HG02798 (cell line): Measurements from ENCODE around the gene PJA2.

Experiments
- ATAC-seq: cut with Tn5 transposase; IDR thresholded peaks from one replicate; pipeline ENCODE4 v1.9.1; 2021; ENCODE audit warnings: mild to moderate bottlenecking; ENCODE audit not compliant: unreplicated experiment, poor library complexity

The PJA2 gene

DNA sequence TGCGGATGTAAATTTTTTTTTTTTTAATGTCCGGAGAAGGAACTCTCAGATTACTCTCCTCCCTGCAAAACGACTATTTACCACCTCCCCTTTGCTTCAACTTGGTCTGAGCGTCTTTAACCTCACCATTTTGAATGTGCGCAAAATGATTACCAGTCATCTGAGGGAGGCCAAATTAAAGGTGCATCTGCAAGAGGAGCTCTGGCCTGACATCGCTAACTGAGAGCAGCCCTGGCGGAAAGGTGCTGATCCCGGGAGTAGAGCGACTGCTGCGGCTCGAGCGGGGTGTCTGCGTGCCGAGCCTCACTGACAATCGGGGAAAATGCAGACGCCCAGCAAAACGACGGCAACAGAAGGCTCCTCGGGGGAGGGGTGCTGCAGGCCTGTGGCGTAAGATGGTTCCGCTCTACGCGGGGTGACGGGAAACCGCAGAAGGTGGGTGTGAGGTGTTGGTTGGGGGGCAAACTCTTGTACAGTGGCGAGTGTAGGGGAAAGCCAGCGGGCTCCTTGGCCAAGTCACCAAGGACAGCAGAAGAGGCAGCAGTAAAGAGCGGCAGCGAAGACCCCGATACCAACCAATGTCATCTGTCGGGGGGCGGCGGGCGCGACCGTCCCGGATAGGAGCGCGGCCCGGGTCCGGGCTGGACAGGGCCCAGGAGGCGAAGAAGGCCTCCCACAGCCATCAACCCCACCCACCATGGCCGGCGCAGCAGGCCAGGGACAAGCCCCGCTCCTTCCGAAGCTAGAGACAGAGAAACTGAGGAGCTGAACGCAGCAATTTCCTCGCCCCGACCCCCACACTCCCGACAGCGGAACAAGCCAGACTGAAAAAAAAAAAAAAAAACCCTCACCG is 557 bp downstream of the PJA2 start:
- peak; percentile 26 for ATAC-seq

DNA sequence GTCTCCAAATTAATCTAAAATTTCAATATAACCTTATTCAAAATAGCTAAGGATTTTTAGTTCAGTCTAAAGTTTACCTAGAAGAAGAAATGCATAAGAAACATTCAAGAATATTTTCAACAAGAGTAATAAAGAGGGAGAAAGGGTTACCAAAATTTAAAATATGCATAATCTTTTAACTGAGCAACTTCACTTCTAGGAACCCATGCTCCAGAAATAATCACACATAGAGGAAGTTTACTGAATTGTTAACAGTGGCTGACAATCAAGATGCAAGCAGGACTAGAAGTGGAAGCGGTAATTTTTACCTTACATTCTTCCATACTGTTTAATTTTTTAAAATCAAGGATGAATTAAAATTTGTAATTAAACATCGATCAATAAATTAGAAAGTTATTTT is 1.9 kb downstream of the PJA2 start:
- no peak for ATAC-seq

DNA sequence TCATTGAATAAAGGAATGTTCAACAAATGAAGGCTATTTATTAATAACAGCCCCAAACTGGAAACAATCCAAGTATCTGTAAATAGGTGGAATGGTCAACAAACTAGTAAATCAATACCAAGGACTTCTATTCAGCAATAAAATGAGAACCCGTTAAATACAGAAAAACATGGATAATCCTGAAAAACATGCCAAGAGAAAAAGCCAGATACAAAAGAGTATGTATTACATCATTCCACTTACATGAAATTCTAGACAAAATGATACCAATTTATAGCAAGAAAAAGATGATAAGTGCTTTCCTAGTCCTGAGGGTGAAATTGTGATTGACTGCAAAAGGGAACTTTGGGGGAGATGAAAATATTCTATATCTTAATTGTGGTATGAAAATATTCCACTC is 3.1 kb downstream of the PJA2 start:
- no peak for ATAC-seq

GRCh38 chr5:109404428-109404960 is 5.3 kb downstream of the PJA2 start:
- ATAC-seq: no peak

DNA sequence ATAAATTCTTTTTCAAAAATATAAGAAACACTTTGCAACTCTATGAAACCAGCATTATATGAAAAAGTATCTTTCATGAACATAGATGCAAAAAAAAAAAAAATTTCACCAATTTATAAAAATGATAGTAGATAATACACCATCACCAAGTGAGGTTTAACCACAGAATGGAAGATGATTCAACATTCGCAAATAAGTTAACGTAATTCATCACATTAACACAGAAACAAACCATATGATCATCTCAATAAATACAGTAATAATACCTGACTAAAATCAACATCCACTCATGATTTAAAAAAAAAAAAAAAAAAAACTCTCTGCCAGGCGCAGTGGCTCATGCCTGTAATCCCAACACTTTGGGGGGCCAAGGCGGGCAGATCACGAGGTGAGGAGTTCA is 6.3 kb downstream of the PJA2 start:
- no peak for ATAC-seq

DNA sequence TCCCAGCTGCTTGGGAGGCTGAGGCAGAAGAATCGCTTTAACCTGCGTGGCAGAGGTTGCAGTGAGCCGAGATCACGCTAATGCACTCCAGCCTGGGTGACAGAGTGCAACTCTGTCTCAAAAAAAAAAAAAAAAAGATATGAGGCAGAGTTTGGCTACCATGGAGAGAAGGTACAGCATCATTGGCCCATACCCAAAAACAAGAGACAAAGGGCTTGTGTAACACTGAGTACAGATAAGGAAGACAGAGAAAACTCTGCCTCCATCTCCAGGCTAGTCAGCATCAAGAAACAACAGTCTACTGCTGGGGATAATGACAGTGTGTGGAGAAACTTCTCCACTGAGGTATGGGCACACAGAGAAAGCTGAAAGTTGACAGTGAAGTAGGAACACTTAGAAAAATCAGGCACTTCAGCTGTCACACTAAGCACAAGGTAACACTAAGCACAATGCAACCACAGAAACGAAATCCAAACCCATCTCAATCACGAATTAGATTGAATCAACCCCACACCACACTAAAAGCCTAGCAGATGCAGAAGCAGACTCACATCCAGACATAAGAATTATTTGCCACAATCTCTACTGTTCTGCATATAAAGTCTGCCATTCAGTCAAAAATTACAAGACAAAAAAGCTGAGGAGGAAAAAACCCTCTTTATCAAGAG is 10.5 kb downstream of the PJA2 start:
- ATAC-seq: no peak

DNA sequence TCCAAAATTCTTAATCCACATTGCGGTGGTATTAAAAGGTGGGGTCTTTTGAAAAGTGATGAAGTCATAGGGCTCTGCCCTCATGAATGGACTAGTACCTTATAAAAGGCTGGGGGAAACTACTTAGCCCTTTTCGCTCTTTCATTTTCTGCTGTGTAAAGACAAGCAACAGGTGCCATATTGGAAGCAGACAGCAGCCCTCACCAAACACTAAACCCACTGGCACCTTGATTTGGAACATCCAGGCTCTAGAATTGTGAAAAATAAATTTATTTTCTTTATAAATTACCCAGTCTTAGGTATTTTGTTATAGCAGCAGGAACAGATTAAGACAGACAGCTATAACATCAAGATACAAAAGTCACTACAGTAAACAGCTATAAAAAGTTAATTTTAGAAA is 12.8 kb downstream of the PJA2 start:
- no peak for ATAC-seq

DNA sequence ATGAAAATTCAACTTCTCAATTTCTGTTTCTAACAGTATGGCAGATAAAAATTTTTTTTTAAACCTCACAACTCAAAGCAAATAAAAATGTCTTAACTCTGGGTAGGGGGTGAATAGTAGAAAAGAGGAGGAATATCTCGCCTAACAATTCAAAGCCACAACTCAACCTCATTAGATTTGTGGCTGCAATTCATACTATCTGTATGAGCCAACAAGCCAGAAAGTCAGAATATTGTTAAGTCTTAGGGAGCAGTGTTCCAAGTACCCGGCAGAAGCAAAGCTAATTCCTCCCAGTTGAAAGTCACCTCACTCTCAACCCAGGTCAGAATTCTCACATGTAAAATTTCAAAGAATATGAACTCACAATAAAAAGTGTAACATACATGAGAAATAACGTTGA is 15.0 kb downstream of the PJA2 start:
- ATAC-seq: no peak

DNA sequence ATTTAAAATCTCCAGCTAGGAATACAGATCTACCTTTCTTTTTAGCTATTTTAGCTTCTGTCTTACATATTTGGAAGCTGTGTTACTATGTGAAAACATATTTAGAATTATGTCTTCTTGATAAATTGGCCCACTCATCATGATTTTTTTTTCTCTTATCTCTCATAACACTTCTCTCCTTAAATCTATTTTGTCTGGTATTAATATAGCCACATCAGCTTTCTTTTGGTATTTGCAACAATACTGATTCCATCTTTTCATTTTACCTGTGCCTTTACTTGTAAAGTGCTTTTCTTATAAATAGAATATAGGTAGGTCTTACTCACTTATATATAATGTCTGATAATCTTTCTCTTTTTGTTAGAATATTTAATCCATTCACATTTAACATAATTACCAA is 19.6 kb downstream of the PJA2 start:
- ATAC-seq: no peak

GRCh38 chr5:109388407-109388806 is 21.4 kb downstream of the PJA2 start:
- ATAC-seq: no peak

DNA sequence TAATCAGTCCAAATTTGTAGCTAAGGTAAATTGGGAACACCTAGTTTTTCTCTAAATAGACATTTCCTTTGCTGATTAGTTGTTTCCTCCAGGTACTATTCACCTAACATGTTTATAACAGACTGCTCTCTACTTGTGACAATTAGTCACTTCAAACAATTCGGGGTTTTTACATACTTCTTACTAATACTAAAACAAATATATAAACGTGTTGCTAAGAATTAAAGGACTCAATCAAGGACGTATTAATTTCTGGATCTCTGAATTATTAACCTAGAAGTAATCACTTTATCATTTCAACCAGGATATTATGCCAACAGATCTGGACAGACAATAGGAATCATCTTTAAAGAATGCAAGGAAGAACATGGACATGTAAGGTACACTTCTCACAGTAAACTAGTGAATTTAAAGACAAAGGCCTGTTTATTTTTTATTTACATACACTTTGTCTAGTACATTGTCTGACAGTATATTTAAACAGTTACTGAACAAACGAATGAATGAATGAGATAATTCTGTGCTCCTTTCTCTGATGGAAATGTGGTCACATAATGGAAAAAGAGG is 22.3 kb downstream of the PJA2 start:
- no peak for ATAC-seq

DNA sequence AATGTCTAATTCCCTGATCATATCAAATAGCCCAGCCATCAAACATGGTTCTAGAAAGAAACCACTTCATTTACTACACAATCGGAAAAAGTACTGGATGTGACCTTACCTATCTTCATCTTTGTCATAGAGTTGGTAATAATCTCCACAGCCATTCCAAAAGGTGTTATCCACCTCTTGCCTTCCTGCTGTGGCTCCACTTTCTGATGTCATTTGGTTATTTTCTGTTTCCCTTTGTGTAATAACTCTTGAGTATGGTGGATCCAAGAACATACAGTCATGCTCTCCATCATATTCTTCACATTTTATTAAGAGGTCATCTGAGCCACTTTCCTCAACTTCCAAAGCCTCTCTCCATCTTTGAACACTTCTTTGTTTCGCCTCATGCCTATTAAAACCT is 31.7 kb downstream of the PJA2 start:
- ATAC-seq: no peak

DNA sequence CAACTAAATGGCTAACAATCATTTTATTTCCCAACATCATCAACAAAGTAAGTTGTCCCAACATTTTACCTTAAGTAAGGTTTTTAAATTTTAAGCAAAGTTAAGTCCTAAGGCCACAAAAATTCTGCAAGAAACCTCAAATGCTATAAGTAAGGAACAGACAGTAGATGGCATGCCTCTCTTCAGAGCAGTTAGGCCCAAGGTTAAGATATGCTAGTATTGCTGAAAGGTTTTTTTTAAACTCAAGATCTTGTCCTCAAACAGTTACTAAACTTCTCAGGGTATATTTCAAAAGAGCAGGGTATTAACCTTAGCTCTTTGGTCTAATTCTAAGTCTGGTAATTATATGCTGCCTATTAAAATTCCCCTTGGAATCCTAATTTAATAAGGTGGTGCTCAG is 35.1 kb downstream of the PJA2 start:
- ATAC-seq: no peak

DNA sequence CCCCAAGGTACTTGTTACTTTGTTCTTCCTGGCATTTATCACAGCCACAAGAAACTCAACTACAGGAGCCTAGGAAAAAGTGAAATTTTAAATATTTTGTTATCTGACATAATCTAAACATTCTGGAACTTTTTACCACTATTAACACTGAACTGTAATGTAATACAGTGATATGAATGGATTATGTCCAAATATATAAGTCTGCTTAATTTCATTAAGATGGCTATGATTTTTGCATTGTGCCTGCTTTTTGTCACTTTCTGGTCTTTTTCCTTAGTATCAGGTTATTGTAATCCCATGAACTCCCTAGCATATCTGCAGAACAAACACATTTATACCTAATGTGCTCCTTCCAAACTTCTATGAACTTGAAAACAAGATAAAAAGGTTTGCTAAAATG is 35.8 kb downstream of the PJA2 start:
- ATAC-seq: no peak

DNA sequence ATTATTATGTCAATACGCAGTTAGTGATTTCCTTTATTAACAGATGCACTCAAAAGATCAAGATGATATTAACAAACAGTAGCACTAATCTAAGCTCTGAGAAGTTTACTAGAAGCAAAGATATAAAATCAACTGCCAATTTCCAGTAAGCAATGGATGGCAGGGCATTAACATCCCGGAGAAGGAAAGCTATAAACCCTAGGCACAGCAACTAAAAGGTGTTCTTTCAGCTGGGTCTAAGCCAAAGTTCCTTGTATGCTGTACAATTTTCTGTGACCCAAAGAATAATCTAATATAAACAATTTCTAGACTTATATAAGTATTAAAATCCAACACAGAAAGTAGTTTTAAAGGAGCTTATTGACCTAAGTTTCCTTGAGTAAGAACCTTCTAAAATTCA is 39.4 kb downstream of the PJA2 start:
- ATAC-seq: no peak

GRCh38 chr5:109365653-109366052 is 44.1 kb downstream of the PJA2 start:
- ATAC-seq: peak; percentile 61

DNA sequence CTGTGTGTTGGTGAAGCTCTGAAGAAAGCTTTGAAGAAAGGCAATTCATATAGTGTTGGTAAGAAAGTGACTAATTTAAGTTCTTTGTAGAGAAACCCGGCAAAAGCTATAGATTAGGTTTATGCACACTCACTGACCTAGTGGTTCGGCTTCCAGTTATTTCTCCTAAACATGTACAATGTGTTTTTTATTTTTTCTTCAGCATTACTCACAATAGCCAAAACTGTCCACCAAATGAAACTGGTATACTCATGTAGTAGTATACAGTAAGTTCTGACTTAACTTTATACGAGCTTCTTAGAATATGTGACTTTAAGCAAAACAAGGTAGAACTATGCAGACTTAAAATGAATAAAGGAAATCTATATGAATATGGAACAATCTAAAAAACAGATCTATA is 44.8 kb downstream of the PJA2 start:
- no peak for ATAC-seq

DNA sequence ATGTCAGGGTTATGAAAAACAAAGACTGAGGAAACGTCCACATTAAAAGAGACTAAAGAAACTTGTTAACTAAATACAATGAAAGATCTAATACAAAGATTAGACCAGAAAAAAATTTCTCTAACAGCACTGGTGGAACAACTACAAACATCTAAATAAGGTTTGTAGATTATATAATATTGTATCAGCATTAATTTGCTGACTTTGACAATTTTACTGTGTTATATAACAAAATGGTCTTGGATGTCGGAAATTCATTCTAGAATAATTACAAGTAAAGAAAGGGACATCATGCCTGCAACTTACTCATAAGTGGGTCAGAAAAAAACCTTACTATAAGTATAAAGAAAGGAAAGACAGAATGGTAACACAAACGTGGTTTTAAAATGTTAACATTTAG is 50.1 kb downstream of the PJA2 start:
- no peak for ATAC-seq

- no peak for ATAC-seq
These were observed 52.0 kb downstream of the PJA2 start for GRCh38 chr5:109357807-109358206.

- no peak for ATAC-seq
These were observed 55.0 kb downstream of the PJA2 start for GRCh38 chr5:109354761-109355160.
